Amygdala (tissue), 56 donors: Measurements from ENCODE around the gene CDH3.
"Not testable (repeated sequence)": the region's sequence is repeated elsewhere in the genome, so short reads cannot be mapped to it uniquely, and the experiment has no call there.

Experiments used
- DNase-seq, 56 donors: peaks; one replicate each; lab custom pipeline; 2025; lab: John Stamatoyannopoulos, UW

The CDH3 gene

DNA sequence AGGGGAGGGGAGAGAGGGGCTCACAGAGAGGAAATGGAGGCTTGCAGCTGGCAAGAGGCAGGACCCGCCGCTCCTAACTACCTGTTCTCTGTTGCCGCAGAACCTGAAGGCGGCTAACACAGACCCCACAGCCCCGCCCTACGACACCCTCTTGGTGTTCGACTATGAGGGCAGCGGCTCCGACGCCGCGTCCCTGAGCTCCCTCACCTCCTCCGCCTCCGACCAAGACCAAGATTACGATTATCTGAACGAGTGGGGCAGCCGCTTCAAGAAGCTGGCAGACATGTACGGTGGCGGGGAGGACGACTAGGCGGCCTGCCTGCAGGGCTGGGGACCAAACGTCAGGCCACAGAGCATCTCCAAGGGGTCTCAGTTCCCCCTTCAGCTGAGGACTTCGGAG, 53.0 kb downstream of the CDH3 start:
- DNase-seq: no peak

DNA sequence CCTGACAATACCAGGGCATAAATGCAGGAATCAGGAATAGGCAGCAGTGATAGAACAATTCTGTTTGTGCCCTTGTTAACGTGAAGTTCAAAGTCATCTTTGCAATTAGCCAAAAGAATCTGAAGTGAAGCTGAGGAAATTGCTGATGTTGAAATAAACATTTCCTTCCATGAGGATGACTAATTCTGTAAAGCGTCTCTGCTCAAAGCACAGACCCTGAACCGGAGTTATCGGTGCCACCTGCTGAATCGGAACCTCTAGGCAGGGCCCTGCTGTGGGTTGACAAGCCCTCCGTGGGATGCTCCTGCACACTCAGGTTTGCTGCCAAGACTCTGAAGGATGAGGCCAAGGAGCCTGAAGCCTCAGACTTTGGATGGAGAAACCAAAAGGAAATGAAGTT, 55.0 kb downstream of the CDH3 start:
- DNase-seq: no peak

DNA sequence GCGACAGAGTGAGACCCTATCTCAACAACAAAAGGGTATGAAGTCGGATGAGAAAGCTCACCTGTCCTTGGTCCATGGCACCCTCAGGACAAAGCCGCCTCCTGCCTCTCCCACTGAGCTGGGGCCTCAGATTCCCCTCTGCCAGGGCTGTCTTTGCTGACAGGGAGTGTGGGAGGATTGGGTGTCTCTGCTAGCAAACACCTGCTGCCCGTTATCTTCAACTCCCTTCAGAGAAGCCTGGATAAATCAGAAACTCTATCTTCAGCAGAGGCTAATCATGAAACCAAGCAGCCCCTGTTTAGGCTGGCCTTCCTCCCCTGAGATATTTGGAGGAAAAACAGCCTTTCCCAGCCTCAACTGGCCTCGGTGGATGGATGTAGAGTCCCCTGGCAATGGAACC, 55.7 kb downstream of the CDH3 start:
- no peak for DNase-seq

DNA sequence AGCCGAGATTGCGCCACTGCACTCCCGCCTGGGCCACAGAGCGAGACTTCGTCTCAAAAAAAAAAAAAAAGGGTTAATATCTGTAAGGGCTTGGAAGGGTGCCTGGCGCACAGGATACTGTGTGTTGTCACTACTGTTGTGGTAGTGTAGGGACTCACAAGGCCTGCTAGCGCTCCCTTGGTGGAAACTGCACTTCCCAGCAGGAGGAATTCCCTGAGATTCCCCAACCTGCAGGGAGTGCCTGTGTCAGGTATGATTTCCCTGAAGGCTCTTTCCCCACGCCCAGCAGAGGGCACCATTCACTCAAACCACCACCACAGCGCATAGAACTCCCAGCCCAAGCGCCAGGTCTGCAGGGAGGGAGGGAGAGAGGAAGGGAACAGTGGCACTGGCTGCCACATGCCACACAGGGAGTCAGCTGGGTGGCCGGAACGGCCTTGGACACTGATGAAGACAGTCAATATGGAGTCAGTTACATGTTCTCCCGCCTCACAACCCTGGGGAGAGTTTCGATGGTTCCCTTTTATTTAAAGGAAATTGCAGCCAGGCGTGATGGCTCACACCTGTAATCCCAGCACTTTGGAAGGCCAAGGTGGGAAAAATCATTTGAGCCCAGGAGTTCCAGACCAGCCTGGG, 59.2 kb downstream of the CDH3 start:
- DNase-seq: peak in 55 of 56 donors; percentile 11 to 89 (median 62)

DNA sequence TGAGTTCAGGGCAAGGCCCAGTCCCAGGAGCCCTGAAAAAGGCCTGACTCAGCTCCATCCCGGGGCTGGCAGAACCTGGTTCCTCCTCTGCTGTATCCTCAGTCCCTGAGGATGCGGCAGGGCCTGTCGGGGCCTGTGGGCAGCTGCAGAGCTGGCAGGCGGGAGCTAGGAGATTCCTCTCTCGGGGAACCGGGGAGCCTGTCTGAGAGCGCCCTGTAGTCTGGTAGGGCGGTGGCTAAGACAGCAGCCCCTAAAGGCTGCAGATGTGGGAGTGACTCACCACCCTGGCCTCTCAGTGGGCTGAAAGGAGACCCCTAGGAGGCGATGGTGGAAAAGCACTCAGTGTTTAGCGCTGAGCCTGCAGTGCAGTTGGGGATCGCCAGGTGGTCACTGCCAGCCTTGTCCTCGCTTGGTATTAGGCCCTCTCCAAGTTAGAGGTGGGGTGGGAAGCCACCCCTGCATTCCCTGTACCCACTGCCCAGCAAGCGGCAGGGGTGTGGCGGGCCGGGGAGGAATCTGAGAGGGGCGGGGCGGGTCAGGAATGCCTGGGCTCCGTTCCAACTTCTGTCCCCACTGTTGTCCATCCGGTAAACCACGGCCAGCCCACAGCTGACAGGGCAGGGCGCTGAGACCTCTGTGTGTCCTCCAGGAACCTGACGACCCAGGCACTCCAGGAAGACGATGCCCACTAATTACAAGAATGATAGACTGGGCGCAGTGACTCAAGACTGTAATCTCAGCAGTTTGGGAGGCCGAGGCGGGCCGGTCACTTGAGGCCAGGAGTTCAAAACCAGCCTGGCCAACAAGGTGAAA, 62.4 kb downstream of the CDH3 start:
- DNase-seq: no peak

DNA sequence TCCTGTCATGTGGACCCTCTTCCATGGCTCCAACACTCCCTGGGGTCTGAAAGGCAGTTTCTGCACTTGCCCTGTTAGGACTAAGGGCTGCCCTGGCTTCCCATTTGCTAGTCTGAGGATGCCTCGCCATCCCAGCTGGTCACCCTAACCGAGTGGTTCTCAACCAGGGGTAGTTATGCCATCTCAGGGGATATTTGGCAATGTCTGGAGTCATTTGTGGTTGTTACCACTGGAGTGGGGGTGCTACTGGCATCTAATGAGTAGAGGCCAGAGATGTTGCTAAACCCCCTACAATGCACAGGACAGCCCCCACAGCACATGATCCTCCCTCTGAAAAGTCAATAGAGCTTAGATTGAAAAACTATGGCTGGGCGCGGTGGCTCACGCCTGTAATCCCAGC, 65.1 kb downstream of the CDH3 start:
- no peak for DNase-seq

DNA sequence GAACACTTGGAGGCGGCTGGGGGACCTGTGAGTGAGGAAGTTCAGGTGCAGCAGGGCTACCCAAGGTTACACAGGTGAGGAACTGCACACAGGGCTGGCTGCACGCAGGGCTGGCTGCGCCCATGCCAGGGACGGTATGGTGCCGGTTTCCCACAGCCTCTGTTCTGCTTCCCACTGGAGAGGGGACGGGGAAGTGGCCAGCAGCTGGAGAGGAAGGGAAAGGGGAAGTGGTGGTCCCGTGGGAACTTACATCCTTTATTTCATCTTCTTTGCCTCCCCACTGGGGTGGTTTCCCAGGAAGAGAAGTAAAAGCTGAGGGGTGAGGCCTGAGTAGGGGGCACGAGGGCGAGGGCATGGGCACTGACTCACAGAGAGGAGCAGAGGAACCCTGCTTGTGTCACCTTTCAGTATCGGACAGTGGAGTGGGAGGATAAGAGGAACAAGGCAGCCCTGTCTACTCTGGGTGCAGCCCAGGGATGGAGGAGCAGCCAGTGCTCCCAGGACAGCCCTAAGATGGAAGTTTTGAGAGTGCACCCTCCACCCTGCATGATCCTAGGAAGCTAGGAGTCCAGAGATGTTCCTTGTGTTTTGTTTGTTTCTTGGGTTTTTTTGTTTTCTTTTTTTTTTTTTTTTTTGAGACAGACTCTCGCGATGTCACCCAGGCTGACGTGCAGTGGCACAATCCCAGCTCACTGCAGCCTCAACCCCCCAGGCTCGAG, 66.5 kb downstream of the CDH3 start:
- peak in 2 of 56 donors; percentile 5 to 7 for DNase-seq

DNA sequence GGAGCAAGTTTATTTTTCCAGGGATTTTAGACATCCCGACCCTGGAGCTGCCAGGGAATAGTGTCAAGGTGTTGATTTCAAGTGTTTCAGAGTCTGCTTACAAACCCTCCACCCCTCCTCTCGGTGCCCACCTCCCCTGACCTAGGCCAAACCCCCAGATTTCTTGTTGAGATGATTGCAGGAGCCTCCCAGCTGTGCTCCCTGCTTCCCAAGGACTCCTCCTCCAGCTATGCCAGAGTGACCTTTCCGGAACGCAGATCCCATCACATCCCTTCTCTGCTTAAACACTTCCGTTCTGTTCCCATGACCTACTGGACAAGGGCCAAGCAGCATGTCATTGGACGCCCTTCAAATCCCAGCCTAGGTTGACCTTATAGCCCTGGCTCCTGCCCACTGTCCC, 68.3 kb downstream of the CDH3 start:
- DNase-seq: no peak

DNA sequence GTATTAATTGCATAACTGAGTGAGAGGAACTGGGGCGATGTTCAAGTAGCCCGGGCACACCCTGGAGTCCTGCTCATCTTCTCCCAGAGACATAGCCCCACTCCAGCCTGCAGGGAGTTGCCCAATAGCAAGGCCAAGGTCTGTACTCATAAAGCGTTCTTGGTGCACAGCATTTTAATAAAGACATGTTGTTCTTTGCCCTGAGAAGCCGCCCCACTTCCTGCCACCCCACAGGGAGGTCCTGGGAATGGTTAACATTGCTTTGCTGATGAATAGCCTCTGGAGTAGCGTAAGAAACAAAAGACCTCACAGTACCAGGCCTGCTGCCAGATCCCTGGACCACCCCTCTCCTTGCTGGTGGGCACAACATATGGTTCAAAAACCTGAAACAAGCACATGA, 70.4 kb downstream of the CDH3 start:
- no peak for DNase-seq

DNA sequence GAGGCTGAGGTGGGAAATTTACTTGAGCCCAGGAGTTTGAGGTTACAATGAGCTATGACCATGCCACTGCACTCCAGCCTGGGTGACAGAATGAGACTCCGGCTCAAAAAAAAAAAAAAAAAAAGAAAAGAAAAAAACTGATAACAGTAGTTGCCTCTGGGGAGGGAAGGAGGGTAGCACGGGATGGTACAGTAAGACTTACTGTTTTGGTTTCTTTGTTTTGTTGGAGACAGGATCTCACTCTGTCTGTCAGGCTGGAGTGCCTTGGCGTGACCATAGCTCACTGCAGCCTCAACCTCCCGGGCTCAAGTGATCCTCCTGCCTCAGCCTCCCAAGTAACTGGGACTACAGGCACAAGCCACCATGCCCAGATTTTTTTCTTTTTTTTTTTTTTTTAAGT, 71.4 kb downstream of the CDH3 start:
- not testable (repeated sequence) for DNase-seq

DNA sequence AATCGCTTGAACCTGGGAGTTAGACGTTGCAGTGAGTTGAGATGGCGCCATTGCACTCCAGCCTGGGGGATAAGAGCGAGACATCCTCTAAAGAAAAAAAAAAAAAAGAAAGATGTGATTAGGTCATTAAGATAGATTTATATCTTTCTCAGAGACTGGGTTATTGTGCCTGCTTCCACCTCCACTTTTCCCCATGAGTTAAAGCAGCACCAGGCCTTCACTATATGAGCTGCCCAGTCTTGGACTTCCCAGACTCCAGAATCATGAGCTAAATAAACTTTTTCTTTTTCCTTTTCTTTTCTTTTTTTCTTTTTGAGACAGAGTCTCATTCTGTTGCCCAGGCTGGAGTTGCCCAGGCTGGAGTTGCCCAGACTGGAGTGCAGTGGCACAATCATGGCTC, 72.6 kb downstream of the CDH3 start:
- DNase-seq: no peak

DNA sequence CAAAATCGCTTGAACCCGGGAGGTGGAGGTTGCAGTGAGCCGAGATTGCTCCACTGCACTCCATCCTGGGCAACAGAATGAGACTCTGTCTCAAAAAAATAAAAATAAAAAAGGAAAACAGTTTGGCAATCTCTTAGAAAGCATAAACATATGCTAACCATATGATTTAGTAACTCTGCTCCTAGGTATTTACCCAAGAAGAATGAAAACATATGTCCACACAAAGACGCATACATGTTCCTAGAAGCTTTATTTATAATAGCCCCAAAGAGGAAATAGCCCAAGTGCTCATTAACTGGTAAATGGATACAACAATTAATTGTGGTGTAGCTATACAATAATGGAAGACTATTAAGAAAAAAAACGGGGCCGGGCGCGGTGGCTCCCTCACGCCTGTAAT, 73.5 kb downstream of the CDH3 start:
- no peak for DNase-seq

DNA sequence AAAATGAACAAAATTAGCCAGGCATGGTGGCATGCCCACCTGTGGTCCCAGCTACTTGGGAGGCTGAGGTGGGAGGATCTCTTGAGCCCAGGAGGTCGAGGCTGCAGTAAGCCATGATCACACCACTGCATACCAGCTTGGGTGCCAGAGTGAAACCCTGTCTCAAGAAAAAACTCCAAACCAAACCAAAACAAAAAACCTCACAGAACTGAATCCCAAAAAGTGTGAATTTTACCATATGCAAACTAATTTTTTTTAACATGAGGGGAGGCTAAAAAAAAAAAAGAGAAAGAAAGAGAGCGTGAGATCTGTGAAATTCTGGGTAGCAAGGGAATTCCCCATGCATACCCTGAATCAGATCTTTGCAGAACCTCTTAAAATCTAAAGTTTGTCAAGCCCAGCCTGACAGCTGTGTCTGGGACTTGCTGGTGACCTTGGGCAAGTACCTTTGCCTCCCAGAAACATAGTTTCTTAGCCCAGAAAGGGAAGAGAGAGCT, 74.9 kb downstream of the CDH3 start:
- DNase-seq: no peak

DNA sequence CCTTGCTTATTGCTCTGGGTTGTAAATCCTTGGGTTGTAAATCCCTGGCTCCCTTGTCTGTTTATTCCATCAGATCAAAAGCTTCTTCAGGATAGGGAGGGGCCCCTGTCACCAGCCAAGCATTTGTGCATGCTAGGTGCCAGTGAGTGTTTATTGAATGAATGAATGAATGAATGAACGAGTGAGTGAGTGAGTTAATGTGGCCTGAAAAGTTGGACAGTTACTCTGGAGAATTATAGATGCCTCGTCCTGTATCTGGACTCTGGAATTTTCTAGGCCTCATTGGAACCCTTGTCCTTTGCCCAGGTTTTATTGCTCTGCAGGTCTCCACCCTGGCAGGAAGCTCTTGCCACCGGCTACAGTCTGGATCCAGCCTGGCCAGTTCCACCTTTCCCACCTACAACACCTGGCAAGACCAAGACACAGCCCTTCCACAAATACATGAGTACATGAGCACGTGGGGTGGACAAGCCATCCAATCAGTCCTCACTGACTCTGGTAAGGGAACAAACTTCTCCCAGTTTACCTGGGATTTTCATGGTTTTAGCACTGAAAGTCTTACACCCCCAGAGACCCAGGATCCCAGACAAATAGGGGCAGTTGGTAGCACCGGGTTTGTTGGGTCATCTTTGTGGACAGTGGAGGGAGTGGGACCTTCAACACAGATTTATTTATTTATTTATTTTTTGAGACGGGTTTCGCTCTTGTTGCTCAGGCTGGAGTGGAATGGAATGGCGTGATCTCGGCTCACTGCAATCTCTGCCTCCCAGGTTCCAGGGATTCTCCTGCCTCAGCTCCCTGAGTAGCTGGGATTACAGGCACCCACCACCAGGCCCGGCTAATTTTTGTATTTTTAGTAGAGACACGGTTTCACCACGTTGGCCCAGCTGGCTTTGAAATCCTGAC, 77.3 kb downstream of the CDH3 start:
- no peak for DNase-seq

DNA sequence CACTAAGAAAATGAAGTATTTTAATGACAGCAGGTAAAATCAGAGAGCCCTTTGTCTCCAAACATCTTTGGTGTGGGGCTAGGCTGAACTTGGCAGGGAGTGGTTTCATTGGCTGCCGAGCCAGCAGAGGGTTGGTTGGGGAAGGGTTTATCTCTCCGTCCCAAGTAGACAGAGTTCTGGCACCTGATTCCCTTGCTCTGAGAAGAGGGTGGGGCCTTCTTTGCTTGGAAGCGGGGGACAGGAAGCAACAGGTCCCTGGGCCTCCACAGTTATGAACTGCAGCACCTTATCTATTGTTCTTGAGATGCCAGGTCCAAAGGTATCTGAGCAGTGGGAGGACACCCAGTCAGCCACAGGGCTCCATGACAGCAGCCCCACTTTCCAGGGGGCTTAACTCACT, 79.7 kb downstream of the CDH3 start:
- no peak for DNase-seq

DNA sequence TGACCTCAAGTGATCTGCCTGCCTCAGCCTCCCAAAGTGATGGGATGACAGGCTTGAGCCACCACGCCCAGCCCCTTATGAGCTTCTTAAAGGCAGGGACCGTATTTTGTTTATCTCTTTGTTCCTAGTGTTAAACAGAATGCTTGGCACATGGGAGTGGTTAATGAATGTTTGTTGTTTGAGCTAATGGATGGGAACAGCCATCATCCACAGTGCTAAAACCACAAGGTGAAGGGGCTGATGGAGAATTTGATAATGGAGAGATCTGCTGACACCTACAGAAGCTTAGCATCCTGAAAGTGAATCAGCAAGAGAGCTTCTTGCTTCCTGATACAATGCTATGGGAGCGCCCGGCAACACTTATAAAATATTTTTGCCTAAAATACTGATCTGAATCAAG, 83.4 kb downstream of the CDH3 start:
- no peak for DNase-seq

DNA sequence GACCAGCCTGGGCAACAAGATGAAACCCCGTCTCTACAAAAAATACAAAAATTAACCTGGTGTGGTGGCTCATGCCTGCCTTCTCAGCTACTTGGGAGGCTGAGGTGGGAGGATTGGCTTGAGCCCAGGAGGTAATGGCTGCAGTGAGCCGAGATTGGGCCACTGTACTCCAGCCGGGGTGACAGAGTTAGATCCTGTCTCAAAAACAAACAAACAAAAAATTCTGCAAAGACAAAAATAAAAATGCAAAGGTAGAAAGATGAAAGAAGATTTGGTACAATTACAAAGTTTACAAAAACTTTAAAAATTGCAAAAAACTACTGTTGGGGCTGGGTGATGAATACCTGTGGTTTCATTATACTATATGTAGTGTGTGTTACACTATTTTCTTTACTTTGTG, 86.5 kb downstream of the CDH3 start:
- no peak for DNase-seq

DNA sequence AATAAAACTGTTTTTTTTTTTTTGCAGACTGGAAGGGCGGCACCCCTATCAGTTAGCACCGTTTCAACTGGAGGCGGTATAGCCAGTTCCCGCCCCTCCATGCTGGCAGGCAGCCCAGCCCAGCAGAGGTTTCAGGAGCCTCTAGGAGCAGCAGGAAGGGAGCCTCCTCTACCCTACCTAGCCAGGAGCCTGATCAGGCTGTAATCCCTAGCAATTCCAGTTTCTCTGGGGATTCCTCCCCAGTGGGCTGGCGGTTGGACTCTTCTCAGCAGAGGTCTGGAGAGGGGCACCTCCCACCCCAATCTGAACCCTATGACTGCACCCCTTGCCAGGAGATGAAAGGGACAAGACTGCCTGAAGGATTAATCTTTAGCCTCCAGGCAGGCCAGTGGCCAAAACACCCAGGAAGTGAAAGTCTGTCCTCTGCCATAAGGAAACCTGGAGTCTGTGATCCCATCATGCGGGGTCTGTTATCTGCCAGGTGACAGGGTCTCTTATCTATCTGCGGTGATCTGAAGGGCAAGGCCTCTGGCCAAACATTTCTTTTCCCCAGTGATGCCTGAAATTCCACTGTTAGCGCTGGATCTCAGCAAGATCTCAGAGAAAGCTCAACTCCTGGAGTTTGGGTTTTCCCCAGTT, 87.1 kb downstream of the CDH3 start:
- no peak for DNase-seq

DNA sequence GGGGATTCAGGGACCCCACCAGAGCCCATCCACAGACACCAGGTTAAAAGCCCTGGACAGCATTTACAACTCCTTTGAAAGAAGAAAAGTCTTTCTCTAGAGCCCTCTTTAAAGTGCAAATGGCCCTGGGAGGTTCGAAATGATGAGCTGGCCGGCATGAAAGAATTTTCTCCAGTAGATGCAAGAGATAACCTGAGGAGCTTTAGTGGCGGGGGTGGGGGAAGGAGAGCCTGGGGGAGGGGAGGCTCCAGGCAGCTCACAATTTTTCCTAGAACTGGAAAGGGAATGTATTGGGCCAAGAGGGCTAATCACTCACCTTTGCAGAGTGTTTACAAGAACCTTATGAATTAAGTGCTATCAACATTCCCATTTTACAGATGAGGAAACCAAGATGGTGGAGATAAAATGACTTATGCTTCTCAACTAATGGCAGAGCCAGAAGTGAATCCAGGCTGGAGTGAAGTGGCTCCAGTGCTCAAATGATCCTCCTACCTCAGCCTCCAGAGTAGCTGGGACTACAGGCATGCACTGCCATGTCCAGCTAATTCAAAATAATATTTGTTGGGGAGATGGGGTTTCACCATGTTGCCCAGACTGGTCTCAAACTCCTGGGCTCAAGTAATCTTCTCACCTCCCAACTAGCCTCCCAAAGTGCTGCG, 87.8 kb downstream of the CDH3 start:
- DNase-seq: no peak
